Gastrocnemius medialis (tissue), 4 donors: ENCODE data around the gene IGSF8. TPM values are rescaled to one million over a fixed set of nuclear protein-coding genes. Genes with fewer than 3 reads are reported as not detected.

Experiments used
- ATAC-seq, 2 donors: fragments of 150-250 bp; one replicate each; pipeline ENCODE4 v1.9.1; 2016
- DNase-seq, 2 donors: peaks; one replicate each; pipeline ENCODE4 v3.0.0-alpha.2; 2019
- H3K27ac ChIP-seq, 4 donors: fragments of 200-600 bp; sonication (generic); 1 replicate in 1 of 4; 2 replicates in 3 of 4; pipeline ENCODE4 v1.5.1; 2016 to 2018; ENCODE audit warnings: mild to moderate bottlenecking in 2 of 4, moderate library complexity in 1 of 4
- H3K27me3 ChIP-seq, 3 donors: fragments of 200-600 bp; sonication (generic) in 2 of 3; 1 replicate in 1 of 3; 2 replicates in 2 of 3; pipeline versions ENCODE4 v1.5.1 to v1.6.0; 2016 to 2019; ENCODE audit warnings: mild to moderate bottlenecking in 1 of 3, moderate library complexity in 1 of 3
- H3K36me3 ChIP-seq, 2 donors: fragments of 200-600 bp; sonication (generic) in 1 of 2; one replicate each; pipeline ENCODE4 v1.5.1; 2017 to 2018
- H3K4me1 ChIP-seq, 2 donors: fragments of 200-600 bp; sonication (generic) in 1 of 2; one replicate each; pipeline ENCODE4 v1.5.1; 2016 to 2017; ENCODE audit warnings: mild to moderate bottlenecking in 2 of 2
- H3K4me3 ChIP-seq, 4 donors: fragments of 200-600 bp; sonication (generic) in 3 of 4; 1 replicate in 1 of 4; 2 replicates in 3 of 4; pipeline ENCODE4 v1.5.1; 2016 to 2019; ENCODE audit warnings: mild to moderate bottlenecking in 2 of 4
- H3K9me3 ChIP-seq, 3 donors: fragments of 200-600 bp; sonication (generic) in 2 of 3; 1 replicate in 1 of 3; 2 replicates in 2 of 3; pipeline ENCODE4 v1.5.1; 2016 to 2019
- CTCF ChIP-seq, 5 experiments: fragments of 450-650 bp in 3 of 5; fragments of 200-600 bp in 2 of 5; sonication (generic) in 2 of 5; IDR thresholded peaks in 4 of 5; conservative IDR thresholded peaks in 1 of 5; 1 replicate in 4 of 5; 2 replicates in 1 of 5; pipeline ENCODE4 v1.5.1; 2016 to 2019; ENCODE audit warnings: antibody characterized with exemption in 5 of 5, mild to moderate bottlenecking in 3 of 5, moderate library complexity in 3 of 5
- POLR2A ChIP-seq, 2 donors: fragments of 450-650 bp; IDR thresholded peaks; one replicate each; pipeline ENCODE4 v1.6.1; 2017; ENCODE audit warnings: antibody characterized with exemption in 2 of 2, mild to moderate bottlenecking in 2 of 2, moderate library complexity in 2 of 2
- in situ Hi-C, 4 donors: fragments of 200-750 bp; cut with MboI; loops; one replicate each; pipeline versions ENCODE4 v1.15.0 to v1.8.0; 2017; ENCODE audit warnings: low sequenced_read_pairs in 4 of 4
- intact Hi-C: fragments of 100-400 bp; cut with DNase I; formaldehyde crosslinking; loops from one replicate; pipeline ENCODE4 v1.15.1; 2023; ENCODE audit warnings: low total_unique reads
- total RNA-seq, 4 donors: library from RNA; depleted of rRNA; stranded (reverse); fragments of >200 nt; gene quantifications; one replicate each; pipeline versions ENCODE4 v1.1.0 to v1.2.3, GENCODE V29; 2016

Gene IGSF8
- total RNA-seq, 4 donors from 2014 or later, result 3.4 to 12.8 (median 8.7) TPM

- H3K36me3 ChIP-seq, result no peaks in the 10 kb centered on the region
- ATAC-seq (no peak), DNase-seq (no peak)
- no peak overlapping the region for H3K27ac ChIP-seq
- no peaks in the 10 kb centered on the region for H3K9me3 ChIP-seq
- intact Hi-C loops (loop anchor here (10.0 kb wide), 1 partner anchor 292 kb away; no protein-coding TSS in a partner anchor), in situ Hi-C loops (loop anchor here in 3 of 4 donors (10.0 to 25.0 kb wide), 3 partner anchors 48 to 279 kb away; partner anchors contain the start of genes NHLH1 (in 2 of the 3), PEX19 (in 1 of the 3) and PIGM (in 1 of the 3))
- H3K4me1 ChIP-seq, result peaks cover 0 to 18% of the 10 kb centered on the region in 2 donors
- peaks cover 0 to 12% (median 3%) of the 10 kb centered on the region in 3 donors for H3K27me3 ChIP-seq
- TF ChIP-seq CTCF (IDR thresholded peaks at IDR 0.05 in 4 of 5, conservative IDR thresholded peaks at IDR 0.05 in 1 of 5) (no peak), POLR2A (IDR thresholded peaks at IDR 0.05) (no peak)
- H3K4me3 ChIP-seq, result no peak overlapping the region
These were observed 15.5 kb downstream of the IGSF8 start for GRCh38 chr1:160082926-160083325.

- in situ Hi-C loops, result loop anchor here in 3 of 4 donors (10.0 to 25.0 kb wide), 3 partner anchors 48 to 280 kb away; partner anchors contain the start of genes NHLH1 (in 2 of the 3), PEX19 (in 1 of the 3) and PIGM (in 1 of the 3)
- no peak for TF ChIP-seq POLR2A (IDR thresholded peaks at IDR 0.05)
- TF ChIP-seq CTCF (IDR thresholded peaks at IDR 0.05 in 4 of 5, conservative IDR thresholded peaks at IDR 0.05 in 1 of 5), result no peak
- ATAC-seq, result no peak
- Histone ChIP-seq H3K4me3 (no peak overlapping the region), H3K27me3 (peaks cover 0 to 12% (median 3%) of the 10 kb centered on the region in 3 donors), H3K36me3 (no peaks in the 10 kb centered on the region), H3K27ac (no peak overlapping the region), H3K4me1 (peaks cover 0 to 19% of the 10 kb centered on the region in 2 donors), H3K9me3 (no peaks in the 10 kb centered on the region)
- intact Hi-C loops, result loop anchor here (10.0 kb wide), 1 partner anchor 292 kb away; no protein-coding TSS in a partner anchor
- DNase-seq, result no peak
These were observed 15.9 kb downstream of the IGSF8 start for GRCh38 chr1:160082487-160082886.

- Histone ChIP-seq H3K9me3 (no peaks in the 10 kb centered on the region), H3K4me1 (peaks cover 0 to 19% of the 10 kb centered on the region in 2 donors), H3K36me3 (no peaks in the 10 kb centered on the region), H3K27ac (no peak within 1 kb of the TSS), H3K4me3 (no peak within 1 kb of the TSS), H3K27me3 (peaks cover 0 to 12% (median 3%) of the 10 kb centered on the region in 3 donors)
- intact Hi-C loops (loop anchor here (10.0 kb wide), 1 partner anchor 293 kb away; no protein-coding TSS in a partner anchor), in situ Hi-C loops (loop anchor here in 3 of 4 donors (10.0 to 25.0 kb wide), 3 partner anchors 47 to 281 kb away; partner anchors contain the start of genes NHLH1 (in 2 of the 3), PEX19 (in 1 of the 3) and PIGM (in 1 of the 3))
- ATAC-seq, result no peak
- TF ChIP-seq POLR2A (IDR thresholded peaks at IDR 0.05) (no peak), CTCF (IDR thresholded peaks at IDR 0.05 in 4 of 5, conservative IDR thresholded peaks at IDR 0.05 in 1 of 5) (no peak)
- DNase-seq, result no peak
These were observed 17.0 kb downstream of the IGSF8 start, which contains the start of gene KCNJ9 for GRCh38 chr1:160081261-160081936. TSS of gene KCNJ9 (plus strand) at chr1:160081538. CDS start at chr1:160084031, 2,493 bp downstream.

GRCh38 chr1:160080381-160081100, 17.9 kb downstream of the IGSF8 start:
- intact Hi-C loops, result loop anchor here (10.0 kb wide), 1 partner anchor 294 kb away; no protein-coding TSS in a partner anchor

More at GRCh38 chr1:160080381-160081100, 17.9 kb downstream of the IGSF8 start:
- Histone ChIP-seq H3K27ac (no peak overlapping the region), H3K36me3 (no peaks in the 10 kb centered on the region), H3K27me3 (peaks cover 0 to 12% (median 3%) of the 10 kb centered on the region in 3 donors), H3K9me3 (no peaks in the 10 kb centered on the region), H3K4me1 (peaks cover 0 to 13% of the 10 kb centered on the region in 2 donors), H3K4me3 (no peak overlapping the region)
- no peak for ATAC-seq
- DNase-seq, result no peak
- TF ChIP-seq CTCF (IDR thresholded peaks at IDR 0.05 in 4 of 5, conservative IDR thresholded peaks at IDR 0.05 in 1 of 5) (no peak), POLR2A (IDR thresholded peaks at IDR 0.05) (no peak)
- in situ Hi-C loops, result loop anchor here in 3 of 4 donors (10.0 to 25.0 kb wide), 3 partner anchors 46 to 282 kb away; partner anchors contain the start of genes NHLH1 (in 2 of the 3), PEX19 (in 1 of the 3) and PIGM (in 1 of the 3)
